HCT116 (cell line): ENCODE results near the gene SLC25A22. TPM values are rescaled to one million over a fixed set of nuclear protein-coding genes. Genes with fewer than 3 reads are reported as not detected.
A peak's percentile ranks its signal among the peaks of the same experiment; 100 is the strongest.

ENCODE experiments used
- ATAC-seq: fragments of 200-7000 bp; cut with Tn5 transposase; 2 replicates; pipeline ENCODE4 v1.9.1; 2020; ENCODE audit warnings: mild to moderate bottlenecking, moderate library complexity
- BruUV-seq: library from RNA; stranded (reverse); fragments of 400-500 nt; replicated peaks from 2 replicates; lab custom pipeline; 2021; lab: Mats Ljungman, UMichigan
- CTCF ChIA-PET: fragments of 300-600 bp; sonication (Branson Sonifier 250); formaldehyde crosslinking; loops from one replicate; lab custom pipeline; 2021; ENCODE audit warnings: antibody characterized with exemption; lab: Charles Lee
- POLR2A ChIA-PET: fragments of 300-600, 350-600 bp; sonication (Branson Sonifier 250); formaldehyde crosslinking; loops from one replicate; lab custom pipeline; 2021; ENCODE audit warnings: antibody characterized with exemption; lab: Charles Lee
- RAD21 ChIA-PET, 2 experiments: fragments of 300-600 bp; sonication (Branson Sonifier 250); formaldehyde crosslinking; loops; one replicate each; lab custom pipeline; 2023; ENCODE audit warnings: low total read pairs in 2 of 2; ENCODE audit not compliant: uncharacterized antibody in 2 of 2, unreplicated experiment in 2 of 2, low non-redundant PET in 1 of 2; lab: Charles Lee
- DNase-seq: peaks from one replicate; pipeline ENCODE4 v3.0.0-alpha.2; 2010; ENCODE audit warnings: low read depth, low spot score
- H2AFZ ChIP-seq: fragments of 200-600 bp; shearing (Covaris generic), sonication (generic); 2 replicates; pipeline ENCODE4 v1.6.1; 2017; ENCODE audit warnings: low read depth, mixed run types, mixed read lengths, antibody characterized with exemption, low read length; ENCODE audit not compliant: poor library complexity, severe bottlenecking
- H3K27ac ChIP-seq: 2 replicates; pipeline ENCODE4 v1.5.1; 2012; ENCODE audit warnings: low read depth, low read length
- H3K27me3 ChIP-seq: fragments of 200-600 bp; sonication (generic); 2 replicates; pipeline ENCODE4 v1.6.1; 2016; ENCODE audit warnings: mixed run types, low read length, mixed read lengths; ENCODE audit not compliant: insufficient read depth
- H3K36me3 ChIP-seq, 2 experiments: fragments of 200-500 bp in 1 of 2; fragments of 200-600 bp in 1 of 2; sonication (Bioruptor generic) in 1 of 2; sonication (generic) in 1 of 2; 2 replicates each; pipeline versions ENCODE4 v1.5.1 to v1.6.1; 2014 to 2016; ENCODE audit warnings: low read length in 2 of 2, inconsistent platforms in 1 of 2, mixed read lengths in 1 of 2, mixed run types in 1 of 2; ENCODE audit not compliant: insufficient read depth in 2 of 2, control insufficient read depth in 1 of 2
- H3K4me1 ChIP-seq, 2 experiments: fragments of 200-600 bp in 1 of 2; sonication (generic) in 1 of 2; 2 replicates each; pipeline versions ENCODE4 v1.5.1 to v1.6.1; 2012 to 2017; ENCODE audit warnings: low read length in 2 of 2, inconsistent platforms in 1 of 2, mild to moderate bottlenecking in 1 of 2, mixed read lengths in 1 of 2, mixed run types in 1 of 2, moderate library complexity in 1 of 2; ENCODE audit not compliant: insufficient read depth in 2 of 2, control insufficient read depth in 1 of 2
- H3K4me2 ChIP-seq: fragments of 200-600 bp; sonication (generic); 2 replicates; pipeline ENCODE4 v1.6.1; 2017; ENCODE audit warnings: mixed run types, low read length, mixed read lengths
- H3K4me3 ChIP-seq, 2 experiments: fragments of 200-600 bp in 1 of 2; sonication (generic) in 1 of 2; replicated peaks in 1 of 2; 2 replicates each; pipeline ENCODE4 v1.5.1; 2011 to 2016; ENCODE audit warnings: low read length in 2 of 2, control low read depth in 1 of 2, low read depth in 1 of 2, mild to moderate bottlenecking in 1 of 2, mixed read lengths in 1 of 2, mixed run types in 1 of 2
- H3K79me2 ChIP-seq: fragments of 200-600 bp; sonication (generic); 2 replicates; pipeline ENCODE4 v1.6.1; 2017; ENCODE audit warnings: mild to moderate bottlenecking, mixed run types, low read length, moderate library complexity, mixed read lengths; ENCODE audit not compliant: insufficient read depth
- H3K9ac ChIP-seq: fragments of 200-600 bp; sonication (generic); 2 replicates; pipeline ENCODE4 v1.6.1; 2016; ENCODE audit warnings: low read length, mixed read lengths
- H3K9me2 ChIP-seq: fragments of 200-600 bp; sonication (generic), shearing (Covaris generic); 2 replicates; pipeline ENCODE4 v1.6.1; 2017; ENCODE audit warnings: mixed run types, mild to moderate bottlenecking, moderate library complexity; ENCODE audit not compliant: insufficient read depth
- H3K9me3 ChIP-seq, 2 experiments: fragments of 200-500 bp in 1 of 2; fragments of 200-600 bp in 1 of 2; sonication (Bioruptor generic) in 1 of 2; sonication (generic) in 1 of 2; 2 replicates each; pipeline ENCODE4 v1.6.1; 2014 to 2017; ENCODE audit warnings: low read length in 2 of 2, mixed read lengths in 2 of 2, inconsistent platforms in 1 of 2, low read depth in 1 of 2, mild to moderate bottlenecking in 1 of 2, mixed run types in 1 of 2, moderate library complexity in 1 of 2; ENCODE audit not compliant: control insufficient read depth in 1 of 2, insufficient read depth in 1 of 2
- H4K20me1 ChIP-seq: fragments of 200-600 bp; sonication (generic), shearing (Covaris generic); 2 replicates; pipeline ENCODE4 v1.6.1; 2017; ENCODE audit warnings: mixed run types, mild to moderate bottlenecking, moderate library complexity; ENCODE audit not compliant: insufficient read depth
- ZBTB33 ChIP-seq: IDR thresholded peaks from 2 replicates; pipeline ENCODE4 v1.6.1; 2011; ENCODE audit warnings: mild to moderate bottlenecking, low read length, moderate library complexity; ENCODE audit not compliant: insufficient replicate concordance; ENCODE audit errors: extremely low read depth
- intact Hi-C: fragments of 100-400 bp; cut with micrococcal nuclease; formaldehyde crosslinking; loops from 2 replicates; pipeline ENCODE4 v1.10.0; 2022
- total RNA-seq: library from RNA; stranded (reverse); gene quantifications from one replicate; pipeline ENCODE4 v1.2.1, GENCODE V29; 2021; ENCODE audit not compliant: unreplicated experiment
- TF ChIP-seq, protein P1 (sequence below), 3 experiments: fragments of 200-600 bp in 1 of 3; sonication (generic) in 1 of 3; IDR thresholded peaks in 2 of 3; conservative IDR thresholded peaks in 1 of 3; 2 replicates each; pipeline ENCODE4 v1.5.1; 2012 to 2017; ENCODE audit warnings: low read depth in 2 of 3, low read length in 2 of 3, antibody characterized with exemption in 1 of 3, borderline replicate concordance in 1 of 3, control low read depth in 1 of 3, mild to moderate bottlenecking in 1 of 3, mixed read lengths in 1 of 3, mixed run types in 1 of 3, moderate library complexity in 1 of 3; ENCODE audit not compliant: insufficient read depth in 1 of 3

Gene SLC25A22
- total RNA-seq, 1 experiment from 2014 or later: 62.0 TPM

- no peak for TF ChIP-seq ZBTB33
- TF ChIP-seq, protein P1, sequence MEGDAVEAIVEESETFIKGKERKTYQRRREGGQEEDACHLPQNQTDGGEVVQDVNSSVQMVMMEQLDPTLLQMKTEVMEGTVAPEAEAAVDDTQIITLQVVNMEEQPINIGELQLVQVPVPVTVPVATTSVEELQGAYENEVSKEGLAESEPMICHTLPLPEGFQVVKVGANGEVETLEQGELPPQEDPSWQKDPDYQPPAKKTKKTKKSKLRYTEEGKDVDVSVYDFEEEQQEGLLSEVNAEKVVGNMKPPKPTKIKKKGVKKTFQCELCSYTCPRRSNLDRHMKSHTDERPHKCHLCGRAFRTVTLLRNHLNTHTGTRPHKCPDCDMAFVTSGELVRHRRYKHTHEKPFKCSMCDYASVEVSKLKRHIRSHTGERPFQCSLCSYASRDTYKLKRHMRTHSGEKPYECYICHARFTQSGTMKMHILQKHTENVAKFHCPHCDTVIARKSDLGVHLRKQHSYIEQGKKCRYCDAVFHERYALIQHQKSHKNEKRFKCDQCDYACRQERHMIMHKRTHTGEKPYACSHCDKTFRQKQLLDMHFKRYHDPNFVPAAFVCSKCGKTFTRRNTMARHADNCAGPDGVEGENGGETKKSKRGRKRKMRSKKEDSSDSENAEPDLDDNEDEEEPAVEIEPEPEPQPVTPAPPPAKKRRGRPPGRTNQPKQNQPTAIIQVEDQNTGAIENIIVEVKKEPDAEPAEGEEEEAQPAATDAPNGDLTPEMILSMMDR (IDR thresholded peaks at IDR 0.05 in 2 of 3, conservative IDR thresholded peaks at IDR 0.05 in 1 of 3; ENCODE audit: borderline replicate concordance in 1 of 3, insufficient read depth in 1 of 3, low read depth in 2 of 3, low read length in 2 of 3): peak in 2 of 3 experiments; percentile 8 to 16; a peak in 1 of 6 replicates
- Histone ChIP-seq H3K79me2 (peaks cover 52% of the 10 kb centered on the region), H4K20me1 (peaks cover 17% of the 10 kb centered on the region; the same call in 1 of the 2 replicates), H3K4me3 (peak overlapping the region; percentile 82 to 97), H3K4me2 (peak overlapping the region; percentile 88), H3K9me2 (no peaks in the 10 kb centered on the region), H3K27ac (peak overlapping the region; percentile 93), H3K9ac (peak overlapping the region; percentile 100), H3K4me1 (peaks cover 17 to 55% of the 10 kb centered on the region in 2 experiments), H2AFZ (no peak overlapping the region), H3K36me3 (peaks cover 21 to 38% of the 10 kb centered on the region in 2 experiments), H3K9me3 (no peaks in the 10 kb centered on the region), H3K27me3 (no peaks in the 10 kb centered on the region)
- POLR2A ChIA-PET: interaction anchor here (1.8 kb wide), 1 partner anchor 8 kb away, joined by 9 read pairs; the partner anchor contains the start of gene PNPLA2
- CTCF ChIA-PET: no interaction called here
- RAD21 ChIA-PET: no interaction called here
- DNase-seq (no peak), ATAC-seq (no peak)
- intact Hi-C loops: no loop called here
- BruUV-seq: no TSS peak
Measured at GRCh38 chr11:811446-812245, 13.6 kb upstream of the SLC25A22 start.
